HTR-8/SVneo (cell line): ENCODE measurements around the gene PRKCB.
A peak's percentile ranks its signal among the peaks of the same experiment; 100 is the strongest.
"Not testable (repeated sequence)": the region's sequence is repeated elsewhere in the genome, so short reads cannot be mapped to it uniquely, and the experiment has no call there.

Experiments
- DNase-seq: peaks from one replicate; pipeline ENCODE4 v3.0.0; 2011; ENCODE audit warnings: low spot score, mixed read lengths; ENCODE audit not compliant: insufficient read length
- FAIRE-seq: peaks from 2 replicates; lab custom pipeline; 2011; peaks lifted over from hg19 to GRCh38; lab: Jason Lieb, UNC

PRKCB gene

DNA sequence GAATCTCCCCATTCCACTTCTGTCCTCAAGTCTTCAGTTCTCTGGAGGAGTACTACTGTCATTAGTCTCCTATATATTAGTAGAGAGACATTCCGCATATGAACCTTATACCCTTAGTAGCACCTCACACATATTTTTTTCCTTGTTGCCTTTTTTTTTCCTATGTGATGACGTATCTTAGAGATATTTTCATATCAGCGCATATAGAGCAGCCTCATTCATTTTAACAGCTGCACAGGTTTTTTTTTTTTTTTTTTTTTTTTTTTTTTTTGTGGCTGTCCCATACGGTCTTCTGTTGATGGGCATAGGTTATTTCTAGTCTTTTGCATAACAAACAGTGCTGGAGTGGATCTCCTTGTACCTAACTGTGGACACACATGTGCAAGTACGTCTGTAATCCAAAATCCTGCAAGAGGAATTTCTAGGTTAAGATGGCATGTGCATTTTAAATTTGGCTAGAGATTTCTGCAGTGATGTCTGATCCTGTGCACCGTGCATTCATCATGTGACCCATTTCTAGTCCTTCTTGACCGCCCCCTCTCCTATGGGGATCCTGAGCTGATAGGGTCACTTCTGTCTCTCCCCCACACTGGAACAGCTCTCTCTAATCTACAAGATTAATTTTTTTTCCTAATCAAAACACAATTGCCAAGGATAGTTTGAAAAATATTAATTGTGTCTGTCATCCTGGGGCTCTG lies 64.8 kb downstream of the PRKCB start:
- DNase-seq (no peak), FAIRE-seq (no peak)

DNA sequence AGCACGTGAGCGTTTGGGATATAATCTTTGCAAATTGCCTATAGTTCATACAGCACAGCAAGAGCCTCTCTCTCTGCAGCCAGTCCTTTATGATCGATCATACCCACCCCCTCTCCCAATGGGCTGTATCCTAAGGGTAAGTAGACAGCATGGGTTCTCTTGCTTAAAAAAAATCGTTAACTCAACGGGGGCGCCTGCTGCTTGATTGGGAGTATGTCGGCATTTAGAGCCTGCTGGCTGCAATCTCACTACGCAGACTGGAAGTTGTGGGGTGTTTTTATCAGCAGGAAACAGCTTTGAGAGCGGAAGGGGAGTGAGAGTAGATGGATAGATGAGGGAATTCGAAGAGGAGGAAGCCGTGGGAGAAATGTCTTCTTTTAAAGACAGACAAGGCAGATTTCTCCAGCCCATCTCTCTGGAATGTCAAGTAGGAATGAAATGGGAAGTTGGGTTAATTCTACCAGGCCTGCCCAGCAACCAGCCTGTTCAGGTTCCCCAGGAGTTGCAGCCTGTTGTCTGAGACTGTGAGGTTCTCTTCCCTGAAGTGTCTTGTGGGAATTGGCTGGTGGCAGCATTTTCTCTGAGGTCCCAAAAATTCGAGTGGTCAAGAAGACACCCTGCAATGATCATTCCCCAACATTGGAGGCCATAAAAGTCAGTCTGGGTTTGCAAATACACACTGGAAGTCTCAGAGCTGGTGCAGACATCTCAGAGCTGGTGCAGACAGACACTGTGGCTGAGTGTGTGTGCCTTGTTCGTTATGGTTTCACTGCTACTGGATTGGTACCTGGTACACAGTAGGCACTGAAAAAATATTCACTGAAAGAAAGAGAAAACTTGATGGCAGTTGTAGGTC lies 65.6 kb downstream of the PRKCB start:
- no peak for FAIRE-seq
- no peak for DNase-seq

DNA sequence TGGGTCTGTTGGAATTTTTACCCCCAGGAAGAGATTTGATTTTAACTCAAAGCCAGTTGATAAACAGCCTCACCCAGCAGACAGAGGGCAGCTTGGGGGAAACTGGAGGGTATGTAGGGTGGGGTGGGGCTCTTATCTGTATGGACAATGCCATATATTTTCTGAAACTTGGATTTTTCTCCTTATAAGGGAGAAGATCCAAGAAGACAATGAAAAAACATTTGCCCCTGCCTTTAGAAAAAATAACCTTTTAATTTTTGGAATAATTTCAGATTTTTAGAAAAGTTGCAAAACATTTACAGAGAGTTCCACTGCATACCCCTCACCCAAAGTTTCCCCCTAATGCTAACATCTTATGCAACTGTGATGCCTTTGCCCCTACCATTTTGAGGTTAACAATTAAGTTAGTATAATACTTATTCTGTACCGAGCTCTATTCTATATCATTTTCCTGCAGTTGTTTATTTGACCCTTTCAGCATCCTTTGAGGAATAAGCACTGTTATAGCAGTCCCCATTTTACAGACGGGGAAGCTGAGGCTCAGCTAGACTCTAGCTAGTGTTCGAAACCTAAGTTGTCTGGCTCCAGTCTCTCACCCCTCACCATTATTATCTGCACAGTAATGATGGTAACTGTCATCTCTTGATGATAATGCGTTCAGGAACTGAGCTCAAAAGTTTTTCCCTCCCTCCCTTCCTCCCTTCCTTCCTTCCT lies 66.4 kb downstream of the PRKCB start:
- FAIRE-seq, result no peak

DNA sequence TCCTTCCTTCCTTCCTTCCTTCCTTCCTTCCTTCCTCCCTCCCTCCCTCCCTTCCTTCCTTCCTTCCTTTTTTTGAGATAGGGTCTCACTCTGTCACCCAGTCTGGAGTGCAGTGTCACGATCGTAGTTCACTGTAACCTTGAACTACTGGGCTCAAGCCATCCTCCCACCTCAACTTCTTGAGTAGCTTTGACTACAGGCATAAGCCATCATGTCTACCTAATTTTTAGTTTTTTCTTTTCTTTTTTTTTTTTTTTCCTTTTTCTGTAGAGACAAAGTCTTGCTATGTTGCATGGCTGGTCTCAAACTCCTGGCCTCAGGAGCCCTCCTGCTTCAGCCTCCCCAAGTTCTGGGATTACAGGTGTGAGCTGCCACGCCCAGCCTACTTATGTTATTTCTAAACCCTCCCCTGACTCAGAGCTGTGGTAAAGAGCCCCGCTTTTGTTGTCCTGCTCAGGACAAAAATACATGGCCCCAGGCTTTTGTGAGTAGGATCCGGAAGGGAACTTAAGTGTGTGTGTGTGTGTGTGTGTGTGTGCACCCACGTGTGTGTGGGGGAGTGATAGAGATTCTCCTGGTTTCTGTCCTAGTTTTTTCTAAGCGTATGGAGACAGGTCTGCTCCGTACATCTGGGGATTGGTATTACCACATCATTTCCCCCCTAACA lies 67.1 kb downstream of the PRKCB start:
- FAIRE-seq, result no peak
- DNase-seq, result no peak

More for the DNA sequence above, 66.4 kb downstream of the PRKCB start:
- no peak for DNase-seq

DNA sequence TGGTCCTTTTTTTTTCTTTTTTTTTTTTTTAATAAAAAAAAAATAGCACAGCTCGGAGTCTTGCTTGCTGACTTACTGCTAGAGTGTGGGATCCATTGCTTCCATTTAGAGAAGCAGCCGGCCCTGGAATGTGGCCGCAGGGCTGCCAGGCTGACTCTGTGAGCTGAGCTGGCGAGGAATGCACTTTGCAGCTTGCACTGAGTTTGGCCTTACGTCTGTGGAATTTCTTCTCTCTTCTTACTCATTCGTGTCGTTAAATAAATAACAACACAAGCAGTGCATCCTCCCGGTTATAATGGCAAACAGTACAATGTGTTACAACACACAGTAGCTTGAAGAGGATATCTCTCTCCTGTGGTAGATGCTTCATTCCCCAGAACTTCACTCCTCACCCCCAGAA lies 69.2 kb downstream of the PRKCB start:
- FAIRE-seq (peak; percentile 72), DNase-seq (peak; percentile 45)

DNA sequence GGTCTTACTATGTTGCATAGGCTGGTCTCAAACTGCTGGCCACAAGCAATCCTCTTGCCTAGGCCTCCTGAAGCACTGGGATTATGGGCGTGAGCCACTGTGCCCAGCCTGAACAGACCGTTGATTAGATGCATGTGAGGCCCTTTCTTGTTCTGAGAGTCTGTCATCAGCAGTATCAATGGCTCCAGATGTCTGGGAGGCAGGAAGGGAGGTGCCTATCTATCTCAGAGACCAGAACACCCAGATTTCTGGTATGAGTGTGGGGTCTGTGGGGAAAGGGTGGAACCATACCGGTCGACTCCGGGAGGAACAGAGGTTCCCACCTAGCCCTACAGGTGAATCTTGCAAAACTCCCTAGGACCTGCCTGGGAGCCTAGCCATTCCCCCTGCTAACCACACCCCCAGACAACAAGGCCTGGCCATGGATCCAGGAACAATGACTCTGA lies 71.7 kb downstream of the PRKCB start:
- FAIRE-seq (no peak), DNase-seq (no peak)

DNA sequence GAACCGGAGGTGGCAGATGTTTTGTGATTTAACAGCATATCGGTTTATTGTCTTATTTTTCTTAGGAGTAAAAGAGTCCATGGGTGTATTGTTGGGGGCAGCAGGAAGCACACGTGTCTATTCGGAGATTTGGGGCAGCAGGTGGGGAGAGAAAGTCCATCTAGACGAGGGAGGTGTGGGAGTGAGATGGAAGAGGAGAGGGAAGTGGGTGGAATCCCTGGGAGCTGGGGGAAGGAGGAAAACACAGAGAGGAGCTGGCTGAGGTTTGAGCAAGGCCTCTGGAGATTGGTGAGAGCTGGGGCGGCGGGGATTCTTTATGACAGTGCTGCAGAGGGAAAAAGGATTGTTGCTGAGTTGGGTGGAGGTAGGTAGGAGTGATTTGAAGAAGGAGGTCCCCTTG lies 72.1 kb downstream of the PRKCB start:
- DNase-seq, result no peak
- FAIRE-seq, result no peak

DNA sequence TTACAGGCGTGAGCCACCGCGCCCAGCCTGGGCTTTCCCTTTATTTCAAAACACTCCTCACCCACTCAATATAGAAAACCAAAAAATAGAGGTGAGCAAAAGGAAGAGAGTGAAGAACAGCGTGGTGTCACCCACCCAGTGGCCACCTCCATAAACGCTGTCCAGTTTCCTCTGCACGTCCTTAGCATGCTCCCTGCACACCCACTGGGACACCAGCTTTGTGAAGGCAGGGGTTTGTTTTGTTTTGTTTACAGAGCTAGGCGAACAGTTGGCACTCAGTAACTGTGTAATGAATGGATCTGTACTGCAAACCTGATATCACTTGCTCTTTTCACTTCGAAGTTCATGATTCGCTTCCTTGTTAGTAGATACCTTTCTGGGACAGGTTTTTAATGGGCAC lies 73.0 kb downstream of the PRKCB start:
- DNase-seq (no peak), FAIRE-seq (no peak)

DNA sequence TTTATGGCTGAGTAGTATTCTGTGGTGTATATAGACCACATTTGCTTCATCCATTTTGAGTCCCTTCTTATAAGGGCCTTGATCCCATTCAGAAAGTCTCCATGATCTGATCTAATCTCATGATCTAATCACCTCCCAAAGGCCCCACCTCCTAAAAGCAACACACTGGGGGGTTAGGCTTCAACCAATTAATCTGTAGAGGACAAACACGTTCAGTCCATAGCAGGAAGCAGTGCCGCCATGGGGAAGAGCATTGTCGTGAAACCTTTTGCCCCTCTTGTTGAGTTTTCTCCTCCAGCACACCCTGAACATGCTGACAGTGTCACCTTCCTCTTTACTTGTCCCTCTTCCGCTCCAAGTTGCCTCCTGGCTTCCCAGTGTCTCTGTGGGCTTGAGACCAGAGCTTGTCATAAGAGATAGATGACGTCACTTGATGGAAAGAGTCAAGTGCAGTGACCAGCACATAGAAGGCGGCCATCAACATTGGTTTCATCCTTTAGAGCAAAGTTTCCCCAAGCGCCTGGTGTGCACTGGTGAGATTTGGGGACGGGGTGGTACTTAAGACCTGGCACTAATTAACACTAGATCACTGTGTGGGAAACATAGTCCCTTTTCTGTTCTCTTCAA lies 74.1 kb downstream of the PRKCB start:
- no peak for FAIRE-seq

DNA sequence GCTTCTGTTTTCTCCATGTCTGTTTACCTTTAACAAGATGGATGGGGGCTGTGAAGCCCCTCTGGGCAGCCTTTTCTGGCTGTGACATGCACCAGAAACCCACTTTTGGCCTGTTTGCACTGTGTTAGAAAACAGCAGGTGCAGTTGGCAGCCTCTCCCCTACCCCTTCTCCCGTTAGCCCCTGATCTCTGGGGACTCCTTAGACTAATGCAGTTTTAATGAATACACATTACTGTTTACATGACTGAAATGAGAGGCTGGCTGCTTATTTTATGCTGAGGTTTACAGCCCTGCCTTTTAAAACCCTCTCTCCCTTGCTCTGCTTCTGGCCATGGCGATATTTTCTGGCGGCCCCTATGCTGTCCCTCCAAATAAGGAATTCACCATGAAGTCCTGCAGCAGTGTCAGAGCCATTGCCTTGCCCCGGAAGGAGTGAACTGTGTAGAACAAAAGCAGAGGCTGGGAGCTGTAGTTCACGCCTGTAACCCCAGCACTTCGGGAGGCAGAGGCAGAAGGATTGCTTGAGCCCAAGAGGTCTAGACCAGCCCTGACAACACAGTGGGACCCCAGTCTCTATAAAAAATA lies 79.3 kb downstream of the PRKCB start:
- FAIRE-seq, result no peak
- no peak for DNase-seq

More for the DNA sequence above, 74.1 kb downstream of the PRKCB start:
- DNase-seq, result no peak

DNA sequence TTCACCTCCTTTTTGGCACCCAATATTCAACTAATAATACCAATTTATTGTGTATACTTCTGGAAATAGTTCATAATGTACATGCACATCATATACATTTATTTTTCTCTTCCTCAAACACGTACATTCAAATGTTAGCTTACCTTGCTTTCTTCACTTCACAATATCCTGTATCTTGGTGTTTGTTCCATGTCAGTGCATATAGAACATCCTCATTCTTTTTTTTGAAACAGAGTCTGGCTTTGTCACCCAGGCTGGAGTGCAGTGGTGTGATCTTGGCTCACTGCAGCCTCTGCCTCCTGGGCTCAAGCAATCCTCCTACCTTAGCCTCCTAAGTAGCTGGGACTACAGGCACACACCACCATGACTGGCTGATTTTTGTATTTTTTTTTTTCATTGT lies 80.8 kb downstream of the PRKCB start:
- not testable (repeated sequence) for DNase-seq, FAIRE-seq

DNA sequence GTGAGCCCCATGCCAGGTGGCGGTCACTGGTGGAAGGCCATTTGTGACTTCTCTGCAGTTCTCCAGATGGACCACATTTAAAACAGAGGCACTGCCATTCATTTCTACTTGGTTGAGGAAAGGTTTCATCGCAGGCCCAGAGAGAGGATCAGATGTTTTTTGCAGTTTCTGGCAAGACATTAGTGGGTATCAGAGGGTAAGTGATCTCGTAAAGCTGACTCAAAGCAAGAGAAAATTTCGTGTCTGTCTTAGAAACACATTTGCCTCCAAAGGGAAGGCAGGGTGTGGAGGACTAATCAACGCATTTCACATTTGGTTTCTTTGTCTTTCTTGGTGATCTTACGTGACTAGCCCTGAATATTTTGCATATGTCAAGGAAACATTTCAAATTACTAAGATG lies 81.8 kb downstream of the PRKCB start:
- FAIRE-seq, result no peak
- no peak for DNase-seq

DNA sequence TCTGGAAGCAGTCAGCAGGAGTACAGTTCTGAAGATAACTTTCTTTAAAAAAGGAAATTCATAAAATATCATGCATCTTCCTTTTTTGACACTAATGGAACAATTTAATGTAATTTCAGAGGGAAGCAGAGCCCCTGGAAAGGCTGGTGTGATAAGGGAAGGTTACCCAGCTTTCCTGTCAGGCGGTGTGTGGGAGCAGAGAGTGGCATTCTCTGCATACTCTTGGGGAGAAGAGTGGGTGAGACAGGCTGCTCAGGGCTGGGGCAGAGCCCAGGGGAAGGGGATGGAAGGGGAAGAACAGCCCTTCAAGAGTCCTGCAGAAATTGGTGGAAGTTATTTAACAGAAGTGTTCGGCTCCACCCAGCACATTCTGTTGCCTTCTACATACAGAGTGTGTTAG lies 84.7 kb downstream of the PRKCB start:
- FAIRE-seq (no peak), DNase-seq (no peak)

DNA sequence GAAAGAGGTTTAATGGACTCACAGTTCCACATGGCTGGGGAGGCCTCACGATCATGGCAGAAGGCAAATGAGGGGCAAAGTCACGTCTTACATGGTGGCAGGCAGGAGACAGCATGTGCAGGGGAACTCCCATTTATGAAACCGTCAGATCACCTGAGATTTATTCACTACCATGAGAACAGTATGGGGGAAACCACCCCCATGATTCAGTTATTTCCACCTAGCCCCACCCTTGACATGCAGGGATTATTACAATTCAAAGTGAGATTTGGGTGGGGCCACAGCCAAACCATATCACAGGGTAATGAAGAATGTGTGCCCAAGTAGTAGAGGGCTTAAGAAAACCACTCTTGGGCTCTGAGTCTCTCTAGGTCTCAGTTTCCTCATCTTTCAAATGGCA lies 85.1 kb downstream of the PRKCB start:
- DNase-seq, result no peak
- FAIRE-seq, result no peak

DNA sequence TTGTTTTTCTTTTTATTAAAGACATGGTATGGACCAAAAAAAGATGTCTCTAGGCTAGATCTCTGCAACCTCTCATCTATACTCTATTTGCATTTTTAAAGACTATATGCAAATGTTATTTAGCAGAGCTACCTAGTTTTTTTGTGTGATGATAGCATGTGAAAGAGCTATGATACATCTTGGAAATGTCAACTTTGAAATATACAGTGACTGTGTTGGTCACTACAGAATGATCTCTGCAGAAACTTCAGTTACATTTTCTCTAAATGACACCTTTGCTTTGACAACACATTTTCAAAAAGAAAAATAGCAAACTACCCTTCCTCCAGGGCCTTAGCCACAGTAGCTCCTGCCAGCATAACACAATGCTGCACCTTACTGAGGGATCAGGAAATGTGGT lies 86.6 kb downstream of the PRKCB start:
- no peak for FAIRE-seq
- DNase-seq, result no peak

DNA sequence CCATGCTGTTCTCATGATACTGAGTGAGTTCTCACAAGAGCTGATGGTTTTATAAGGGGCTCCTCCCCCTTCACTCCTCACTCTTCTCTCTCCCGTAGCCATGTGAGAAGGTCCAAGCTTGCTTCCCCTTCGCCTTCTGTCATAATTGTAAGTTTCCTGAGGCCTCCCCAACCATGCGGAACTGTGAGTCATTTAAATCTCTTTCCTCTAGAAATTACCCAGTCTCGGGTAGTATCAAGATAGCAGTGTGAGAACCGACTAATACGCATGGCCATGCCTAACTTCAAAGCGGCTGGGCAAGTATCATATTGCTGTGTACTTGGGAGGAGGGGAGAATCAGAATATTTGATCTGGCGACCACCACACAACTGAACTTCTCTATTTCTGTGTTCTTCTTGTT lies 88.3 kb downstream of the PRKCB start:
- DNase-seq, result no peak
- no peak for FAIRE-seq

DNA sequence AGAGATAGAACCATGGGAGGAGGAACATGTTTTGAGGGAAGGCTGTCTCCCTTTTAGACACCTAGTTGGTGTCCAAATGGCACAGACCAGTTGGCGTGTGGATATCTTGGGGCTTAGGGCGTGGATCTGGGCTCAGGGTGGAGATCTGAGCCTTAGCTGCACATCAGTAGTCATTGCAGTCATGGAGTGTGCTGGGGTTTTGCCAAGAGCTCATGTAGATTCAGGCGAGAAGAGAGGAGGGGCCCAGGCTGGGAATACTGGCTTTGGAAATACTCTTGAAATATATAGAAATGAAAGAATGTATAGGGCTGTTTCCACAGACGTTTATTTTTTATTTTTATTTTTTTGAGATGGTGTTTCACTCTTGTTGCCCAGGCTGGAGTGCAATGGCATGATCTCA lies 92.0 kb downstream of the PRKCB start:
- DNase-seq (no peak), FAIRE-seq (no peak)

DNA sequence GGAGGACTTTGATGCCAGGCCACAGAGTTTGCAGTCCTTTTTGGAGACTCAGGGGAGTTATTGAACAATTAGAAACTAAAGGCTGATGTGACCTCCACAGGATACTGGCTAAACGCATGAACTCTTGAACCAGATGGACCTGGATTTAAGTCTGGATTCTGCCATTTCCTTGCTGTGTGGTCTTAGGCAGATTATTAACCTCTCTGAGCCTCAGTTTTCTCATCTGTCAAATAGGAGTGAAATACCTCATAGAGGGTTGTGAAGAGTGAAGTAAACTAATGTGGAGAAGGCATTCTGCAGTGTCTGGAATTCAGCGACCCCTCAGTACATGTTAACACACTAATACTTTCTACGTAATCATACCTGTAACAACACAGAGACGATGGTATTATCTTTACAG lies 93.5 kb downstream of the PRKCB start:
- no peak for FAIRE-seq
- no peak for DNase-seq

DNA sequence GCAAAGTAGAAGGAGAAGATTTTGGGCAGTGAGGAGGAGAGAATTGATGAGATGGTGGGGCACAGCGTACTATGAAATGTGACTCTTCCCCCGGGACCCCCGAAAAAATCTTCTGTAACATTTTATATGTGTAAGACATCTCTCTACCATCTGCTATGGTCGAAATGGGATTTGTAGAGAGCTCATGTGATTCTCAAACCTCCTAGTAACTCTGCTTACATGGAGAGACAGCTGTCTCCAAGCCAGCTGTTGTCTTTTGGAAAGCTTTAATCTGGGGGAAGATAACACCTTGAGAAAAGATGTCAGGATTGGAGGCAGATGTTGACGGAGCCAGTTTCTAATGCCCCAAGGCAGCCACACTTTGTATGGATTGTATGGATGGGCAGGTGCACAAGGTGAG lies 94.1 kb downstream of the PRKCB start:
- DNase-seq, result no peak
- no peak for FAIRE-seq

DNA sequence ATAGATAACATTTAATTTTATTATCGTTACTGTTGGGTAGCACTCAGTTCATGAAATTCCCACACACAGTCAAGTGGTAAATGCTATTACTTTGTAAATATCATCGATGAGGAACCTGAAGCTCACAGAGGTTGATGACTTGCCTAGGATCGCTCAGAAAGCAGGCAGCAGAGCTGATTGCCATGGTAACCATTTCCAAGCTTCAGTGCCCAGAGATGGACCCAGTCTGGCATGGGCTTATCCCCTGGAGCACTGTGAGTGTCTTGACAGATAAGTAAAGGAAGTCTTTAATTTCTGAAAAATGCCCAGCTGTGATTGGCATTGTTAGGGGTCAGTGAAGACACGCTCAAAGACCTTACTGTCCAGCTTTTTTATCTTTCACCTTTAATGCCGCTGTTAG lies 95.0 kb downstream of the PRKCB start:
- DNase-seq (no peak), FAIRE-seq (no peak)
